Measurements from ENCODE around the gene INTS2.
"Not testable (repeated sequence)": the region's sequence is repeated elsewhere in the genome, so short reads cannot be mapped to it uniquely, and the experiment has no call there.

Gene INTS2

DNA sequence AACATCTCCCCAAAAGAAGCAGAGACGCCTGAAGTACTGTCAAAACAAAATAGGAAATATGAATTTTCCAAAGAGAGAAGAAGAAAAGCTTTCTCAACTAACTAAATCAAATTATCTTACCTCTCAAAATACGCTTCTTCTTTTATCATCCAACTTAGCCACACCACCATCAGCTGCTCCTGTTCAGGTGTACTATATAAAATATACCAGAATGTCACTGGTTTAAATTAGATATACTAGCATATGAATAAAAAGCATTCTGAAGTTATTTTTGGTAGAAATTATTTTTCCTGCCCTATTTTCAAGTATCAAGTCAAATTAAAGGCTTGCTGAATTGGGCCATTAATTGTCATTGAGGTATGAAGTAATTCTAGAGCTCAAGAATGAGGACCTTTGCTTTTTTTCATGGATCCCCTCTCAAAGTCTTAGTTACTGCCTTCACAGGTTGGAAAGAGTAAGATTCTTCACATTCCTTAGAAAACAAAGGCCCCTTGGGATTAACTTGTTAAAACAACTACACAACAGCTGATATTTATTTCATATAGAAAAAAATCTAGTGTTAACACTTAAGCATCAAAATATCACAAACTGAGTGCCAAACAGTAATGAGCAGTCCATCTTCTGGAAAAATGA lies 30.1 kb downstream of the INTS2 start:
- no peak for DNase-seq (ENCODE audit: low read depth)
- no peak overlapping the region for H3K4me3 ChIP-seq (ENCODE audit: low read depth, low read length)

DNA sequence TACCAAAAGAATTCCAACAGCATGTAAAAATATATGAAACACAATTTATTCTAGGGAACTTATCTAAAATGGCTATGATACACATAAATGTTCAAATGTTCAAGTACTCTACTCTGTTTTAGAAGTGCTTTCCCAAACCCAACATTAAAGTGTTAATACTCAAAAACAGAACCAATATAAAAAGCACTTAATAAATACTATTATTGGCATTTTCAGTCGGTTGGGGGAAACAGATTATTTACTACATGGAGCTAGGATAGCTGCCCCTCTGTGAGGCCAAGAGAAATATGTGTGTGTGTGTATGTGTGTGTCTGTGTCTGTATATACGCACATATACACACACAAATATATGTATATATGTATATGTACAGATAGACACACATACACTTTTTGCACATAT lies 32.4 kb downstream of the INTS2 start:
- no peak for DNase-seq (ENCODE audit: low read depth)
- no peak overlapping the region for H3K4me3 ChIP-seq (ENCODE audit: low read depth, low read length)

DNA sequence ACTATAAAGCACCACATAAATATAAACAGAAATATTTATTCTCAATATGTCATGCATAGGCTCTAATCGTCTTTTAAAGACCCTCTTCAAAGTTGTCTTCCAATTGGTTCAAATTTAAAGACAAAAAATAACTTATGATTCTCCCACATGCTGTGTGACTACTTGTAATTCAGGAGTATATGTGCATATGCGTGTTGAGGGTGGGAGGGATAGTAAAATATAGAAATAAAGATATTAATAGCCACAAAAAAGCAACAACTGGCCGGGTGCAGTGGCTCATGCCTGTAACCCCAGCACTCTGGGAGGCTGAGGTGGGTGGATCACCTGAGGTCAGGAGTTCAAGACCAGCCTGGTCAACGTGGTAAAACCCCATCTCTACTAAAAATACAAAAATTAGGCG lies 33.5 kb downstream of the INTS2 start:
- DNase-seq (ENCODE audit: low read depth): not testable (repeated sequence)

DNA sequence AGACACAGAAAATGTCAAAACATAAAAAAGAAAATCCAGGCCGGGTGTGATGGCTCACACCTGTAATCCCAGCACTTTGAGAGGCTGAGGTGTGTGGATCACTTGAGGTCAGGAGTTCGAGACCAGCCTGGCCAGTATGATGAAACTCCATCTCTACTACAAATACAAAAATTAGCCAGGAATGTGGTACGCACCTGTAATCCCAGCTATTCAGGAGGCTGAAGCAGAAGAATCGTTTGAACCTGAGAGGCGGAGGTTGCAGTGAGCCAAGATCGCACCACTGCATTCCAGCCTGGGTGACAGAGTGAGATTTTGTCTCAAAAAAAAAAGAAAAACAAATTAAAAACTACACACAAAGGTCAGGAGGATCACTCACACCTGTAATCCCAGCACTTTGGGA lies 40.0 kb downstream of the INTS2 start:
- H3K4me3 ChIP-seq (ENCODE audit: low read depth, low read length); DNase-seq (ENCODE audit: low read depth): not testable (repeated sequence)

More for the DNA sequence above, 33.5 kb downstream of the INTS2 start:
- not testable (repeated sequence) for H3K4me3 ChIP-seq (ENCODE audit: low read depth, low read length)

DNA sequence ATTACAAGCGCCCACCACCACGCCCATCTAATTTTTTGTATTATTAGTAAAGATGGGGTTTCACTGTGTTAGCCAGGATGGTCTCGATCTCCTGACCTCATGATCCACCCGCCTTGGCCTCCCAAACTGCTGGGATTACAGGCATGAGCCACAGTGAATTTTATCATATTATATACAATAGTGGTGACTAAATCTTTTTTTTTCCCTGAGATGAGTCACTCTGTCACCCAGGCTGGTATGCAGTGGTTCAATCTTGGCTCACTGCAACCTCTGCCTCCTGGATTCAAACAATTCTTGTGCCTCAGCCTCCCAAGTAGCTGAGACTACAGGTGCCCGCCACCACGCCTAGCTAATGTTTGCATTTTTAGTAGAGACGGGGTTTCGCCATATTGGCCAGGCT lies 41.9 kb downstream of the INTS2 start:
- not testable (repeated sequence) for DNase-seq (ENCODE audit: low read depth); H3K4me3 ChIP-seq (ENCODE audit: low read depth, low read length)

DNA sequence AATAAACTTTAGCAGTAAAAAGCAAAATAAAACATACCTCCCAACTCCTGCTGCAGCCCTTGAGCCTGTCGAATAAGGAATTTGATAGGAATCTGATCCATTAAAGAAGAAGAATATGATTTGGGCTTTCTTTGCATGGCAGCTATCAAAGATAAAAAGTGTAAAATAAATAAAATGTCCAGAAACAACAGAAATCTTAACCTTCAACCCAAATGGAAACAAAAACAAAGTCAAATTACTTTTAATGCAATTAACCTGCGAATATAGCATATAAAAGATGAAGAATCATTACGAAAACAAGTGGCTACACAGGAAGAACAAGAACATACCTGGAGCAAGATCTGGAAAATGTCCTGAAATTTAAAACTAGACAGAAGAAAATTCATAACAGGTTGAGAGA lies 42.9 kb downstream of the INTS2 start:
- no peak for DNase-seq (ENCODE audit: low read depth)
- H3K4me3 ChIP-seq (ENCODE audit: low read depth, low read length): no peak overlapping the region

DNA sequence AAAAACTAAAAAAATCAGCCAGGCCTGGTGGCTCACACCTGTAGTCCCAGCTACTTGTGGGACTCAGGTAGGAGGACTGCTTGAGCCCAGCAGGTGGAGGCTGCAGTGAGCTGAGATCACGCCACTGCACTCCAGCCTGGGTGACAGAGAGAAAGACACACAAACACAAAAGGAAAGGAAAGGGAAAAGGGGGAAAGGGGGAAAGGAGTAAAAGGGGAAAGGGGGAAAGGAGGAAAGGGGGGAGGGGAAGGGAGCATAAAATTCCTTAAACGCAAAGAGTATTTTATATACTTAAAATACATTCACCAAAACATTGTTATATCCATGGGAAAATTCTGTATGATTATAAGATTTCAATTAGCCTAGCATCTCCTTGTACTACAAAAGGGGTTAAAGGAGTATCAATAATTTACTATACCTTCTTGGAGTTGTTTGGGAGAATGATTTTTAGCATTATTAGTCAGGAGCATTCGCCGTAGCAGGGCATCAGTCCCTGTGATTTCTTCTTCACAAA lies 47.1 kb downstream of the INTS2 start:
- no peak for DNase-seq (ENCODE audit: low read depth)
- H3K4me3 ChIP-seq (ENCODE audit: low read depth, low read length): no peak overlapping the region

DNA sequence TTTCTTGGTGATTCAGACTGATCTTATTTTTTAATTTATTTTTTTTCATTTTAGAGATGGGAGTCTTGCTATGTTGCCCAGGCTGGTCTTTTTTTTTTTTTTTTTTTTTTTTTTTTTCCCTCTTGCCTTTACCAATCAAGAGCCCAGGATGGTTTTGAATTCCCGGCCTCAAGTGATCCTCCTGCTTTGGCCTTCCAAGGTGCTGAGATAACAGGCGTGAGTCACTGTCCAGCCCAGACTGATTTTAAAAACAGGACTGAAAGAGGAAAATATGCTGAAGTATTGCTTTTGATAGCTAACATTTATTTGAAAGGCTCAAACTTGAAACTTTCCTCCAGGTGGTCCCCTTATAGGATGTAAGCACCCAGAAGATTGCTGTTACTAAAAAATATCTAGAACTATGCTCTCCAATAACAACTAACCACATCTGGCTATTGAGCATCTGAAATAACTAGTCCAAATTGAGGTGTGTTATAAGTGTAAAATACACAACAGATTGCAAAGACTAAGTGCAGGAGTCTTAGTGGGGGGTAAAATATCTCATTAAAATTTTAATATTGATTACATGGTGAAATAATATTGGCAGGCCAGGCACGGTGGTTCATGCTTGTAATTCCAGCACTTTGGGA lies 48.7 kb downstream of the INTS2 start:
- no peak overlapping the region for H3K4me3 ChIP-seq (ENCODE audit: low read depth, low read length)
- no peak for DNase-seq (ENCODE audit: low read depth)

DNA sequence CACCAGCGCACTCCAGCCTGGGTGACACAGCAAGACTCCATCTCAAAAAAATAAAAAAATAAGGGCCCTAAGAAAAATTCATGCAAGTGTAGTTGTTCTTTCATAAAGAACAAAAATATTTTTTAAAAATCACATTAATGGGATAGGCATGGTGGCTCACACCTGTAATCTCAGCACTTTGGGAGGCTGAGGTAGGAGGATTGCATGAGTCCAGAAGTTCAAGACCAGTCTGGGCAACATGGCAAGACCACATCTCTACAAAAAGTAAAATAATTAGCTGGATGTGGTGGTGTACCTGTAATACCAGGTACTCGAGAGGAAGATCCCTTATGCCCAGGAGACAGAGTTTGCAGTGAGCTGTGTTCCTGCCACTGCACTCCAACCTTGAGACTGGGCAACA lies 49.3 kb downstream of the INTS2 start:
- no peak for DNase-seq (ENCODE audit: low read depth)
- no peak overlapping the region for H3K4me3 ChIP-seq (ENCODE audit: low read depth, low read length)

DNA sequence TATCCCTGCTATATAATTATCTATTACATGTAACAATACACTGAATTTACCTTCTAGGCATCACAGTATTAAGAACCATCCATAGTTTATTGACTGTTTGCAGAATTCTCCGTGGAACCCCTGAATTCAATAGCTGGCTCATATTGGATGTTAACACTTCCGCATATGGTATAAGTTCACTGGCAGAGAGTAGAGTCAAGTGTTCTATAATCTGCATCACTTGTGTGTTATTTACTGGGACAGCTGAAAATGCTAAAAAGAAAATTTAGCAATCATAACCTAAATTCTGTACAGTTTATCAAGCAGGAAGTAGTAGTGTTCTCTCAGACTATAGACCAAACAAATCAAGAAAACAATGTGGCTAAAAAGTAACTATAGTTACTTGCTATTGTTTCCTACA lies 49.9 kb downstream of the INTS2 start:
- H3K4me3 ChIP-seq (ENCODE audit: low read depth, low read length): no peak overlapping the region
- no peak for DNase-seq (ENCODE audit: low read depth)

DNA sequence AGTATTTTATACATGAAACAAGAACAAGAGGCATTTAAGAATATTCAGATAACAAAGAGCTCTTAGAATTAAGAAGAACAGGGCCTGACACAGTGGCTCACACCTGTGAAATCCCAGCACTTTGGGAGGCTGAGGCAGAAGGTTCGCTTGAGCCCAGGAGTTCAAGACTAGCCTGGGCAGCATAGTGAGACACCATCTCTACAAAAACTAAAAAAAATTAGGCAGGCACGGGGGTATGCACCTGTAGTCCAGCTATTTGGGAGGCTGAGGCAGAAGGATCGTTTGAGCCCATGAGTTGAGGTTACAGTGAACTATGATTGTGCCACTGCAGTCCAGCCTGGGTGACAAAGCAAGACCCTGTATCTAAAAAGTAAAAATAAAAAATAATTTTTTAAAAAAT lies 52.0 kb downstream of the INTS2 start:
- no peak for DNase-seq (ENCODE audit: low read depth)
- no peak overlapping the region for H3K4me3 ChIP-seq (ENCODE audit: low read depth, low read length)

DNA sequence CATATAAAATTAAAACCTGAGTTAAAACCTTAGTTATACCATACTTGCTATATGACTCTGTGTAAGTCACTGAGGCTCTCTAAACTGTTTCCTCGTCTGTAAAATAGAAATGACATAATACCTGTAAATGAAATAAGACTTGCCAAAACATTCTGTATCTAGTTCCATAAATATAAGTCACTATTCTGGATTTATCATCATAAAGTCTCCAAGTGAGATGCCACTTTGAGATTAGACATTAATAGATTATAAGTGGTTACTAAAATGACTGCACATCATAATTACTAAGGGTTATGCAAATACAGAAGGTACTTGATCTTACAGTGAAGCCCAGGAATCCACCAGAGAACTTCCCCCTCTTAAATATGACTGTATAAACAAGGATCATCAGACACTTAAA lies 52.5 kb downstream of the INTS2 start:
- no peak for DNase-seq (ENCODE audit: low read depth)
- no peak overlapping the region for H3K4me3 ChIP-seq (ENCODE audit: low read depth, low read length)

DNA sequence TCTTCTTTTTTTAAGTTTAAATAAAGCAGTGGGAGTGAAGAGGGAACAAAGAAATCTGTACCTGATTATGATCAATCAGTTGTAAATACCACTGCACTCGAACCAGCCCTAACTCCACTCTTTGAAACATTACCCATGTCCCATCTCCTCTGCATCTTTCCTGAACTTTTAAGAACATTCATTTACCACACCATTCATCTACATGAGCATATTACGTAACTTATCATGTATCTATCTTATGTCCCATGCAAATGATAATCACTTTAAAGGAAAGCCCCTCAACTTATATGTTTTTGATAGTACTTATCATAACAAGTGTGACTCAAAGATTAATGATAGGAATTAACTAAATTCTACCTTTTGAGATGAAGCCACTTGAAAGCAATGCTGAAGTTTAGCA lies 53.7 kb downstream of the INTS2 start:
- H3K4me3 ChIP-seq (ENCODE audit: low read depth, low read length): no peak overlapping the region
- DNase-seq (ENCODE audit: low read depth): no peak

DNA sequence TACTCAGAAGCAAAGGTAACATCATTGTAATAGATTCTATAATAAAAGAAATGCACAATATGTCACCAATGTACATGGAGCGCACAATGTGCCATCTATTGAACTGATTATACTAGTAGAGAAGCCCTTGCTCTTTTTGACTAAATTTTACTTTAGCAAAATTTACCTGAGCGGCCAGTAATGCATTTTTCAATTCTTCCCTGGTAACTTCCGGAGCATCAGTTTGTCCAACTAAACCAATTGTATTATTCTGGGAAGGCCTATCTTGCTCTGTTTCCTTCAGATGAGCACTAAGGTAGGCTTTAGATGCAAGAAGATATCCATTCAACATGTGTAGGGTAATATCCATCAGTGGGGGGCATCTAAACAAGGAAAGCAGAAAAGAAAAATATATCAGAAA lies 55.7 kb downstream of the INTS2 start:
- no peak overlapping the region for H3K4me3 ChIP-seq (ENCODE audit: low read depth, low read length)
- no peak for DNase-seq (ENCODE audit: low read depth)

DNA sequence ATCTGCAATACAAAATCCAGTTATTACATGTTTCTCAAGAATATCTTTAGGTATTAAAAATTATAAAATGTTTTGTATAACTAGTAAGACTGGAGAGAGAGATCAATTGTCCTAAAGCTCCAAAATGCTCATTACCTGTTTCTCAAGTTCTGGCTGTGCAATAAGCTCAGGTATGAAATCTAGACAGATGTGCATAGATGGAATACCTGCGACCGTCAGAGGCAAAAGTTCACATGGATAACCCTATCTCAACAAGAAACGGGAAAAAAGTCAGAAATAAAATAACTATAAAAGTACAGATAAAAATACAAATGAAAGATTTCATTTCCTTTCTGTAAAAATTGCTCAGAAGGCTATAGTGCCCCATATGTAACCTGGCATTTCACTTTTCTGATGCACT lies 58.6 kb downstream of the INTS2 start:
- no peak overlapping the region for H3K4me3 ChIP-seq (ENCODE audit: low read depth, low read length)
- no peak for DNase-seq (ENCODE audit: low read depth)

DNA sequence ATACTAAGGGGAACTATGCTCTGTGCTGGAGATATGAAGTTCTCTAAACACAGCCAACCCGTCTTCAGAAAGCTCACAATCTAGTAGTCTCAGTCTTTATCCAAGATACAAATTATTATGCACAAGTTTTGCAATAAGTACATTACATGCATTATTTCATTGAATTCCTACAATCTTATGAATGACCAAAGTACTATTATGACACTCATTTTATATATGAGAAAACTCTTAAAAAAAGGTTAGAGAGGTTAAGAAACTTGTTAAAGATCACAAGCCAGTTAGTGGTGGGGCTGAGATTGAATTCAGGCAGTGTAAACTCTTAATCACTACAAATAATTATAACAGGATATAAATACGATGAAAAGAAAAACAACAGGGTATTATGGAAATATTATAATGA lies 59.7 kb downstream of the INTS2 start:
- no peak overlapping the region for H3K4me3 ChIP-seq (ENCODE audit: low read depth, low read length)

DNA sequence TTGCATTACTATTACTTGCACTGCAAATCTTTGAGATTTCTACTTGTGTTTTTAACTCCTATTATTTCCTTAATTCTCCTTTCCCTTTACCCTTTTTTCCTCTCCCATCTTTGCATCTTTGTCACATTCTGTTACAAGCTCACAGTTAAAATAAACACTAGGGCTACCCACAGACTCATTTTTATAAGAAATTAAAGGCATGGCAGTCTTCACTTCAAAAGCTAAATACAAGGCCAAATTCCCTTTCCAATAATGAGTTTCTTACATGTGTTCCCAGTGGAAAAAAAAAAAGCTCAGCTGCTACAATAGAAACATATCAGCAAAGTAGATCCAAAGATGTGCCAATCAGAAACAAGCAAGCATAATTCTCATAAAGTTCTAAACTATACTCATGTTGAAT lies 60.7 kb downstream of the INTS2 start:
- no peak for DNase-seq (ENCODE audit: low read depth)
- H3K4me3 ChIP-seq (ENCODE audit: low read depth, low read length): no peak overlapping the region

More for the DNA sequence above, 59.7 kb downstream of the INTS2 start:
- DNase-seq (ENCODE audit: low read depth): no peak

DNA sequence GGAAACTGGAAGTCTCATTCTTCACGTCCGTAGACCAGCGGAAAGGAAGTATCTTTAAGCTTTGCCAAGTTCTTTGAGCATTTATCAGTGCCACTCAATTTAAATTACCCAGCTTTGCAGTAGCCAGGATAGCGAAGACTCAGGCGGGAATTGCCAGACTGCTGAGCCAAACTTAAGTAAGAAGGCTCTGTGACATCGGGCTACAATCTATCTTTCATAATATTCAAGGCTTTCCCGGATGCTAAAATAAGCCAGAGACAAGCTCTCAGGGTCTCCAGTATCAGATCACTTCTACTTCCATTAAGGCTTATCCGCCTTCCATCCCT lies 64.0 kb downstream of the INTS2 start:
- peak overlapping the region; percentile 71 for H3K4me3 ChIP-seq (ENCODE audit: low read depth, low read length)
- DNase-seq (ENCODE audit: low read depth): no peak

DNA sequence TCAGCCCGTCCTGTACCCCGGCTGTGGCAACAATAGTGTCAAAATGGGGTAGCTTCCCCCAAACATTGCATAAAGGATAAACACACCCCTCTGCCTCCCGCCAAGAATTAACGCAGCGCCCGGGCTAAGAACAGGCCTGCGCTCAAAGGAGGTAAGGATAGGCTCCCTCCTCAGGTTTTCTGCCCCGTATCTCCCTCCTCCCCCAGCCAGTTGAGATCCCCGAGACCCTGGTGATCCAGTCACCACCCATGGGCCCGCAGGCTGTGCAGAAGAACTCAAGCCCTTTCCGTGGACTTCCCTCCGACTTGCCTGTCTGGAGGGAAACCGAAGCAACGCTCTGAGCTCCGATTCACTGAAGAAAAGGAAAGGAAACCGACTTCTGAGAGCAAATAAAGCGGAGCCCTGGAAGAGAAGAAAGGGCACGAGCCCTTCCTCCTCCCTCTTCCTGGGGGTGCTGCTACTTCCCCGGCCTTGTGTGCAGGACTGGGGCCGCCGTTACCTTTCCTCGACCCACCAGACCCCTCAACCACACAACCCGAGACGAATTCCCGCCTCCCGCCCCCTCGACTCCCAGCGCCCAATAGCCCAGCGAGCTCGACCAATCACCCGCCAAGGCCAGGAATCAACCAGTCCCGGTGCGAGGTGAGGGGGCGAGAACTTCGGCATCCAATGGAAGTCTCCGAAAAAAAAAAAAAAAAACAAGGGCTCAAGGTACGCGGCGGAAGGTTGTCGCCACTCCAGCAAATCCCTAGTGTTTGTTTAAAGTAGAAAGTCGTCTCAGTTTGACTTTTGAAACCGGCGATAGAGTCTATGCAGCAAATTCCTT lies 64.6 kb downstream of the INTS2 start, which contains the start of gene BRIP1:
Gene BRIP1 (minus strand): TSS at position 554 of the 826 bp plus-strand sequence. CDS start 1,989 bp downstream, outside the sequence.
- DNase-seq (ENCODE audit: low read depth): peak; percentile 77
- H3K4me3 ChIP-seq (ENCODE audit: low read depth, low read length): peak within 1 kb of the TSS; percentile 71

DNA sequence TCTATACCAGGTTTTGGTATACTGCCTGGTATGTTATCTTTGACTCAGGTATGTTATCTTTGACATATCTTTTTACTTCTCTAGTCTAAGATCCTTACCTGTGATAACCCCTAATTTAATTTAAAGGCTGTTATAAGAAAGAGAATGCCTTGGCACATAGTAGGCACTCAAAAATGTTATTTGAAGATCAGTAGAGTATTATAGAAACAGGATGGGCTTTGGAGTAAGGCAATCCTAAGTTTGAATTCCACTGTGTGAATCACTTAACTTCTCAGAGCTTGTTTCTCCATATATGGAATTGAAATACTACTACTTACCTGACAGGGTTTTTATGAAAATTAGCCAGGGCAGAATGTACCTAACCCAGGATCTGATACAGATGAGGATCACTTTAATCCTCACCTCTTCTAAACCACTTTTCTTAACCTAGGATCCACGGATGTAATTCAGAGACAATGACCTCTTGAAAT lies 65.6 kb downstream of the INTS2 start:
- H3K4me3 ChIP-seq (ENCODE audit: low read depth, low read length): peak overlapping the region; percentile 71
- DNase-seq (ENCODE audit: low read depth): no peak

Measured in skeletal muscle cell (primary cell).